GM12892 (cell line): Measurements from ENCODE around the gene AOPEP.

ENCODE experiments used
- POLR2A ChIP-seq: IDR thresholded peaks from 2 replicates; pipeline ENCODE4 v1.6.1; 2011; ENCODE audit warnings: low read depth, low read length, control low read depth
- POLR2AphosphoS5 ChIP-seq: IDR thresholded peaks from 2 replicates; pipeline ENCODE4 v1.6.1; 2011; ENCODE audit warnings: low read depth, low read length, control low read depth

GRCh38 chr9:95115104-95115503 is 388.6 kb downstream of the AOPEP start:
- TF ChIP-seq POLR2A: no peak
- TF ChIP-seq POLR2AphosphoS5: no peak
